Body of pancreas (tissue), 4 donors: ENCODE measurements around the gene KRT73.

ENCODE experiments used
- POLR2A ChIP-seq, 3 donors: fragments of 450-650 bp; IDR thresholded peaks; one replicate each; pipeline ENCODE4 v1.6.1; 2016; ENCODE audit warnings: antibody characterized with exemption in 3 of 3, mild to moderate bottlenecking in 2 of 3
- TF ChIP-seq, protein P1 (sequence below), 7 experiments: fragments of 450-650 bp in 4 of 7; fragments of 200-600 bp in 3 of 7; sonication (generic) in 3 of 7; IDR thresholded peaks; one replicate each; pipeline ENCODE4 v1.5.1; 2016 to 2019; ENCODE audit warnings: antibody characterized with exemption in 7 of 7

DNA sequence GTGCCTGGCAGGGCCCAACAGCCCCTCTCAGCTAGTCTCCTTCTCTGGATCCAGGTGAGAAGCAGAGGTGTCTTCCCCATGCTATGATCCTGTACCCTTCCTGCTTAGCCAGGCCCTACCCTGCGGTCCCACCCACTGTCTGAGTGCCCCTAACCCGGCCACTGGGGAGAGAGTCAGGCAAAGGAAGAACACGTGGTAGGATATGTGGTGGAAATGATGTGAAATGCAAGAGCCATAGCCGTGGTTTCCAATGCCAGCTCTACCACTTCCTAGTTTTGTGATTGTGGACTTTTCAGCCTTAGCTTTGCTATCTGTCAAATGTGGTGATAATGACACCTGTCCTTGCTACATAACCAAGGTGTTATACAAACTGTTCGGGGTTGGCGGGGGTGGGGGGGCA lies 17.8 kb upstream of the KRT73 start:
- TF ChIP-seq, protein P1, sequence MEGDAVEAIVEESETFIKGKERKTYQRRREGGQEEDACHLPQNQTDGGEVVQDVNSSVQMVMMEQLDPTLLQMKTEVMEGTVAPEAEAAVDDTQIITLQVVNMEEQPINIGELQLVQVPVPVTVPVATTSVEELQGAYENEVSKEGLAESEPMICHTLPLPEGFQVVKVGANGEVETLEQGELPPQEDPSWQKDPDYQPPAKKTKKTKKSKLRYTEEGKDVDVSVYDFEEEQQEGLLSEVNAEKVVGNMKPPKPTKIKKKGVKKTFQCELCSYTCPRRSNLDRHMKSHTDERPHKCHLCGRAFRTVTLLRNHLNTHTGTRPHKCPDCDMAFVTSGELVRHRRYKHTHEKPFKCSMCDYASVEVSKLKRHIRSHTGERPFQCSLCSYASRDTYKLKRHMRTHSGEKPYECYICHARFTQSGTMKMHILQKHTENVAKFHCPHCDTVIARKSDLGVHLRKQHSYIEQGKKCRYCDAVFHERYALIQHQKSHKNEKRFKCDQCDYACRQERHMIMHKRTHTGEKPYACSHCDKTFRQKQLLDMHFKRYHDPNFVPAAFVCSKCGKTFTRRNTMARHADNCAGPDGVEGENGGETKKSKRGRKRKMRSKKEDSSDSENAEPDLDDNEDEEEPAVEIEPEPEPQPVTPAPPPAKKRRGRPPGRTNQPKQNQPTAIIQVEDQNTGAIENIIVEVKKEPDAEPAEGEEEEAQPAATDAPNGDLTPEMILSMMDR (IDR thresholded peaks at IDR 0.05): no peak
- no peak for TF ChIP-seq POLR2A (IDR thresholded peaks at IDR 0.05)
